Keratinocyte (primary cell): ENCODE data around the gene ITPR2. TPM values are rescaled to one million over a fixed set of nuclear protein-coding genes. Genes with fewer than 3 reads are reported as not detected.

Experiments used
- DNase-seq: peaks from one replicate; pipeline ENCODE4 v3.0.0-alpha.2; 2011; ENCODE audit warnings: low read depth, missing footprints, low spot score
- FAIRE-seq: peaks from 2 replicates; lab custom pipeline; 2011; peaks lifted over from hg19 to GRCh38; lab: Jason Lieb, UNC
- H2AFZ ChIP-seq: 2 replicates; pipeline ENCODE4 v1.6.0; 2012; ENCODE audit warnings: low read length, control low read depth, inconsistent platforms; ENCODE audit not compliant: control insufficient read depth
- H3K27ac ChIP-seq: 2 replicates; pipeline ENCODE4 v1.5.1; 2011; ENCODE audit warnings: low read length; ENCODE audit not compliant: control insufficient read depth, insufficient read depth
- H3K27me3 ChIP-seq: 3 replicates; pipeline ENCODE4 v1.6.0; 2011; ENCODE audit warnings: low read length; ENCODE audit not compliant: control insufficient read depth, insufficient read depth; ENCODE audit errors: extremely low read depth
- H3K36me3 ChIP-seq, 2 experiments: 2 replicates in 1 of 2; 3 replicates in 1 of 2; pipeline ENCODE4 v1.5.1; 2011; ENCODE audit warnings: low read length in 2 of 2, mild to moderate bottlenecking in 1 of 2; ENCODE audit not compliant: control insufficient read depth in 2 of 2, insufficient read depth in 2 of 2; ENCODE audit errors: extremely low read depth in 1 of 2
- H3K4me1 ChIP-seq: 3 replicates; pipeline ENCODE4 v1.5.1; 2011; ENCODE audit warnings: low read length; ENCODE audit not compliant: control insufficient read depth, insufficient read depth; ENCODE audit errors: extremely low read depth
- H3K4me2 ChIP-seq: 3 replicates; pipeline ENCODE4 v1.6.0; 2011; ENCODE audit warnings: low read depth, low read length; ENCODE audit not compliant: control insufficient read depth, insufficient read depth; ENCODE audit errors: extremely low read depth
- H3K4me3 ChIP-seq, 3 experiments: fragments of 200-600 bp in 1 of 3; sonication (generic) in 1 of 3; 2 replicates in 2 of 3; 3 replicates in 1 of 3; pipeline ENCODE4 v1.5.1; 2011 to 2016; ENCODE audit warnings: low read length in 3 of 3, mild to moderate bottlenecking in 3 of 3, control low read depth in 2 of 3, inconsistent platforms in 1 of 3, low read depth in 1 of 3, mixed read lengths in 1 of 3, mixed run types in 1 of 3, moderate library complexity in 1 of 3; ENCODE audit not compliant: control insufficient read depth in 2 of 3, insufficient read depth in 2 of 3; ENCODE audit errors: extremely low read depth in 1 of 3
- H3K79me2 ChIP-seq: 2 replicates; pipeline ENCODE4 v1.6.0; 2012; ENCODE audit warnings: low read length; ENCODE audit not compliant: control insufficient read depth, insufficient read depth
- H3K9ac ChIP-seq: 3 replicates; pipeline ENCODE4 v1.6.0; 2011; ENCODE audit warnings: low read length; ENCODE audit not compliant: control insufficient read depth, insufficient read depth; ENCODE audit errors: extremely low read depth
- H3K9me1 ChIP-seq: 3 replicates; pipeline ENCODE4 v1.6.0; 2011; ENCODE audit warnings: low read length; ENCODE audit not compliant: control insufficient read depth, insufficient read depth; ENCODE audit errors: extremely low read depth
- H3K9me3 ChIP-seq: 2 replicates; pipeline ENCODE4 v1.5.1; 2012; ENCODE audit warnings: low read depth, low read length; ENCODE audit not compliant: control insufficient read depth
- H4K20me1 ChIP-seq: 3 replicates; pipeline ENCODE4 v1.6.0; 2011; ENCODE audit warnings: low read length; ENCODE audit not compliant: control insufficient read depth, insufficient read depth; ENCODE audit errors: extremely low read depth
- CTCF ChIP-seq, 3 experiments: IDR thresholded peaks in 1 of 3; conservative IDR thresholded peaks in 1 of 3; optimal IDR thresholded peaks in 1 of 3; 2 replicates in 2 of 3; 3 replicates in 1 of 3; pipeline versions ENCODE3 to v1.5.1; 2011; ENCODE audit warnings: low read length in 3 of 3, mild to moderate bottlenecking in 3 of 3, moderate library complexity in 2 of 3, control low read depth in 1 of 3, inconsistent platforms in 1 of 3; ENCODE audit not compliant: insufficient read depth in 2 of 3; ENCODE audit errors: extremely low read depth in 1 of 3
- EZH2 ChIP-seq: IDR thresholded peaks from one replicate; pipeline ENCODE4 v1.6.1; 2012; ENCODE audit warnings: inconsistent platforms, mild to moderate bottlenecking, low read length, moderate library complexity
- dilution Hi-C: fragments of 300-500 bp; cut with MboI; formaldehyde crosslinking; loops from one replicate; pipeline ENCODE4 v1.7.0; 2020; ENCODE audit warnings: low sequenced_read_pairs; ENCODE audit not compliant: extremely low pct_ligation_motif_present
- polyA plus RNA-seq, 5 experiments: library from polyadenylated mRNA; depleted of rRNA in 3 of 5; stranded (reverse) in 3 of 5; stranded (forward) in 1 of 5; unstranded in 1 of 5; fragments of >200 nt; gene quantifications; 1 replicate in 1 of 5; 2 replicates in 3 of 5; 3 replicates in 1 of 5; pipeline versions ENCODE4 v1.2.1 to v1.2.3, GENCODE V29; 2011 to 2012; ENCODE audit warnings: missing spikeins in 2 of 5, low read depth in 1 of 5, low replicate concordance in 1 of 5

ITPR2 gene
- polyA plus RNA-seq, 1 donor (not counting 4 experiments of a cell fraction or from before 2014, with no cell fraction given), result 7.6 TPM

GRCh38 chr12:26705851-26706250, 127.1 kb downstream of the ITPR2 start:
- Histone ChIP-seq H4K20me1 (no peaks in the 10 kb centered on the region), H3K9me3 (no peaks in the 10 kb centered on the region), H3K36me3 (no peaks in the 10 kb centered on the region), H3K4me1 (no peaks in the 10 kb centered on the region), H3K79me2 (no peaks in the 10 kb centered on the region), H3K9ac (no peak overlapping the region), H3K27me3 (no peaks in the 10 kb centered on the region), H3K9me1 (no peaks in the 10 kb centered on the region), H2AFZ (no peak overlapping the region), H3K4me2 (no peak overlapping the region), H3K27ac (no peak overlapping the region), H3K4me3 (no peak overlapping the region)
- DNase-seq (no peak), FAIRE-seq (no peak)
- dilution Hi-C loops, result no loop called here
- TF ChIP-seq EZH2 (no peak), CTCF (optimal IDR thresholded peaks at IDR 0.05 in 1 of 3, IDR thresholded peaks at IDR 0.05 in 1 of 3, conservative IDR thresholded peaks at IDR 0.05 in 1 of 3; ENCODE audit: extremely low read depth in 1 of 3, insufficient read depth in 2 of 3, low read length in 3 of 3) (no peak)

DNA sequence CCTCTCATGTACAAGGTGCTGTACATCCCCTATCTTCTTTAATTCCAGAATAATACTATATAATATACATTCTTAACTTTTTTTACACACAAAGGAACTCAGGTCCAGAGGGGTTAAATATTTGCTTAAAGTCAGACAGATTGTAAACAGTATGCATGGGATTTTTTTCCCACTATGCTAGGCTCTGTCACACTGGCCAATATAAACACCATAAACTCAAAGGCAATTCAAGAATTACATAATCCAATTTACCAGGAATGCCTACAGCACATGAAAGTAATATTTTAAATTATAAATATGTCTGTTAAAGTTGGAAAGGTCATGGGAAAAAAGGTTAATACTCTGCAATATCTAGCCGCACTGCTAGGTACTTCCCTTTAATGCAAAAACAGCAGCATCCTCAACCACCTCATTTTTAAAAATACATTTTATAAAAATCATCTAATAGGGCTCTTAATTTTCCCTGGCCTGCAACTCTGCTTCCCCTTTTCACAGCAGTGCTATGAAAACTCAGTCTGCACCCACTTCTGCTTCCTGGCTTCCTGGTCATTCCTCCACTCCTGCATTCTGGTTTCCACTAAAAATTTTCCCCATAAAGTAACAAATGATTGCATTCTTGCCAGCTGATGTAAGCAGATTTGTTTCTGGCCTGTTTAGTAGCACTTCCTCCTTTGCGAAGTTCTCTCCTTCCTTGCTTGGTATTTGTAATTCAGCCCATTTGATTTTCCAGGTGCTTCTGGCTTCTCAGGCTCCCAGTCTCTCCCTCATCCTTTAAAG, 128.1 kb downstream of the ITPR2 start:
- Histone ChIP-seq H3K9ac (no peak overlapping the region), H3K4me3 (no peak overlapping the region), H3K4me2 (no peak overlapping the region), H3K9me3 (no peaks in the 10 kb centered on the region), H3K27ac (no peak overlapping the region), H3K4me1 (no peaks in the 10 kb centered on the region), H3K27me3 (no peaks in the 10 kb centered on the region), H3K9me1 (no peaks in the 10 kb centered on the region), H3K79me2 (no peaks in the 10 kb centered on the region), H3K36me3 (peaks cover 0 to 1% of the 10 kb centered on the region in 2 experiments), H2AFZ (no peak overlapping the region), H4K20me1 (no peaks in the 10 kb centered on the region)
- dilution Hi-C loops, result no loop called here
- FAIRE-seq (no peak), DNase-seq (no peak)
- TF ChIP-seq CTCF (optimal IDR thresholded peaks at IDR 0.05 in 1 of 3, IDR thresholded peaks at IDR 0.05 in 1 of 3, conservative IDR thresholded peaks at IDR 0.05 in 1 of 3; ENCODE audit: extremely low read depth in 1 of 3, insufficient read depth in 2 of 3, low read length in 3 of 3) (no peak), EZH2 (no peak)
